ENCODE results near the gene TNIP2.

Gene TNIP2

GRCh38 chr4:2721586-2721985 lies 34.5 kb downstream of the TNIP2 start:
- DNase-seq (ENCODE audit: extremely low read depth in 1 of 2, low read depth in 1 of 2): no peak

DNA sequence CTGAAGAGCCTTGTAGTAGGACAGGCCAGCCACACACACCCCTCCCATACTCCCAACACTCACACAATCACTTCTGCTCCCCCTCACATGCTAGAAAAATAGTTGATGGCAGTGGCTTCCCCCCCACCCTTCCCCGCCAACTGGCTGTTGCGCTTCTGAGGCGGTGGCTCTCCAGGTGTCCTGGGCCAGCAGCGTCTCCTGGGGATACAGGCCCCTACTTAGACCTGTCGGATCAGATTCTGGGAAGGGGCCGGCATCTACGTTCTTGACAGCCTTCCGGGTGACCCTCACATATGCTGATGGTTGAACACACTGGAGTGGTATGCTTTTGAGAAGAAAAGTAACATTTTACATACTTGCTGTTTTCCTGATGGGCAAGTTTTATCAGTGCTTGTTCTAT lies 39.9 kb downstream of the TNIP2 start:
- DNase-seq (ENCODE audit: extremely low read depth in 1 of 2, low read depth in 1 of 2): no peak

DNA sequence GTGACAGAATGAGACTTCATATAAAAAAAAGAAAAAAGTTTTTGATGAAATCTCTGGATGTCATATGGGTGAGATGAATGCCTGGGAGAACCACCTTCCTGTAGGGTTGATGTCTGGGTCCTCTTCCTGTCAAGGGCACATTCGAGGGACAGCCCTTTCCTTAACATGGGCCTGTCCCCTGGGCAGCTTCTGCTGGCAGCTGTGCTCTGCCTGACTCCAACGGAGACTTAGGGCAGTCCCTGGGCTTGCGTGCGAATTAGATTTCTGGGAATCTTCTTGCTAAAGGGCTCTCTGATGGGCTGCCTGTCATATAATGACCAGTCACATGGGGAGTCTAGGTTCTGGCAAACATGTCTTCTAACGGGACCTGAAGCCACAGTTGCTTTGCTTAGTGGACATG lies 40.7 kb downstream of the TNIP2 start:
- no peak for DNase-seq (ENCODE audit: extremely low read depth in 1 of 2, low read depth in 1 of 2)

DNA sequence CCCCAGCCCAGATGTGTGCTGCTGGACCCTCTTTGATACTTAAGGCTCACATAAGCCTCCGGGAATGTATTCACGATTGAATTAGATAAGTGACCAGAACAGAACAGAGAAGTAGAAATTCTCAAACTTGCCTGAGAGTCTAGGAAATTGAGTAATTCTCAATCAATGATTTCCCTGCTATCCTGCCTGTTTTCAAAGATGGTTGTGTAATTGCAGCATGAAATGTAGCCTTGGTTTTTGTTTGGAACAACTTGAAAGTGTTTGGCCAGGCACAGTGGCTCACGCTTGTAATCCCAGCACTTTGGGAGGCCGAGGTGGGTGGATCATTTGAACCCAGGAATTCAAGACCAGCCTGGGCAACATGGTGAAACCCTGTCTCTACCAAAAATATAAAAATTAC lies 41.2 kb downstream of the TNIP2 start:
- no peak for DNase-seq (ENCODE audit: extremely low read depth in 1 of 2, low read depth in 1 of 2)

GRCh38 chr4:2714061-2714770 lies 41.9 kb downstream of the TNIP2 start:
- peak in 1 of 2 donors; percentile 1 for DNase-seq (ENCODE audit: extremely low read depth in 1 of 2, low read depth in 1 of 2)

- DNase-seq (ENCODE audit: extremely low read depth in 1 of 2, low read depth in 1 of 2): no peak
These were observed 42.8 kb downstream of the TNIP2 start for GRCh38 chr4:2713337-2713736.

DNA sequence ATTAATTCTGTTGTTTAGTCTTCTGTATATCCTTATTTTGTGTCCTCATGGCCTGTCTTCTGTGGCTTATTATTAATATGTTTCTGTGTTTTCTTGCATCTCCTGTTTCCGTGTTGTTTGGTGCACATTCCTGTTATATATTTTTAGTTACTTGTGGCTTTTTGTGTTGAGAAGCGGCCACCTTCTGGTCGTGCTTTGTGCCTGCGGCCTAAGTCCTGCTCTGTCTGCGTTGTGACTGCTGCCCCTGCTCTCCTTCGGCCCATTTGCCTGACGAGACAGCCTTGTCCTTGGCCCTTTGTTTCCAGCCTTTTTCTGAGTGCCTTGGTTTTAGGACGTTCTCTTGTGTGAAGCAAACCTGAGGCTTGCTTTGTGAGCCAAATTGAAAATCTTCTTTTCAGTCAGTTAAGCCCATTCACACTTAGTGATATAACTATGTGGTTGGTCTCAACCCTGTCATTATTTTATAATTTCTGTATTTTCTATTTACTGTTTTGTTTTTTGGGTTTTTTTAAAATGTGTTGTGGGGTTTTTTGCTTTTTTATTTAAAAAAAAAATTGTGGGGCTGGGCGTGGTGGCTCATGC lies 43.8 kb downstream of the TNIP2 start:
- DNase-seq (ENCODE audit: extremely low read depth in 1 of 2, low read depth in 1 of 2): no peak

GRCh38 chr4:2702770-2703169 lies 53.4 kb downstream of the TNIP2 start:
- no peak for DNase-seq (ENCODE audit: extremely low read depth in 1 of 2, low read depth in 1 of 2)

DNA sequence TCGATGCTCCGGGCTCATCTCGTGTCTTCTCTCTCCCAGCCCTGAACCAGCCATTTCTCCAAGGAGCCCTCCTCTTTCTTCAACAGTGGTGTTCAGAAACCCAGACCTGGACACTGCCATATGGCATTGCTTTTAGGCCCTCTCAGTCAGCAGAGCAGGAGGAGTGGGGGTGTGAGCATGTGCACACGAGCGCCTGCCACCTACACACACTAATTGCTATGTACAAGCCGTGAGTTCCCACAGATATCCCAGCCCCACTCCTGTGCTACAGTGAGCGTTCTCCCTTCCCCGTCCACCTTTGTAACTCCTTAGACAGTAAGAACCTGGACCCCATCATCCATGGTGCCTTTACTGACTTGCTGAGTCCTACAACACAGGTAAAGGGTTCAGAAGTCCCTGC lies 53.8 kb downstream of the TNIP2 start:
- no peak for DNase-seq (ENCODE audit: extremely low read depth in 1 of 2, low read depth in 1 of 2)

DNA sequence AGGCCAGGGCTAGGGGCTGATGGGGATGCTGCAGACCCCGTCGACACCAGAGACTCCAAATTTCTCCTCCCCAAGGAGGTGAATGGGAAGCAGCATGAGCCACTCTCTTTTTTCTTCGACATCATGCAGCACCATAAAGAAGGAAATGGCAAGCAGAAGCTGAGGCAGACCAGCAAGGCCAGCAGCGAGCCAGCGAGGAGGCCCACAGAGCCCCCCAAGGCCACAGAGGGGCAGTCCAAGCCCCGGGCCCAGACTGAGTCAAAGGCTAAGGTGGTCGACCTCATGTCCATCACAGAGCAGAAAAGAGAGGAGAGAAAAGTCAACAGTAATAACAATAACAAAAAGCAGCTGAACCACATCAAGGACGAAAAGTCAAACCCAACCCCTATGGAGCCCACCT lies 56.1 kb downstream of the TNIP2 start:
- DNase-seq (ENCODE audit: extremely low read depth in 1 of 2, low read depth in 1 of 2): no peak

- DNase-seq (ENCODE audit: extremely low read depth in 1 of 2, low read depth in 1 of 2): no peak
These were observed 56.6 kb downstream of the TNIP2 start for GRCh38 chr4:2699534-2699933.

DNA sequence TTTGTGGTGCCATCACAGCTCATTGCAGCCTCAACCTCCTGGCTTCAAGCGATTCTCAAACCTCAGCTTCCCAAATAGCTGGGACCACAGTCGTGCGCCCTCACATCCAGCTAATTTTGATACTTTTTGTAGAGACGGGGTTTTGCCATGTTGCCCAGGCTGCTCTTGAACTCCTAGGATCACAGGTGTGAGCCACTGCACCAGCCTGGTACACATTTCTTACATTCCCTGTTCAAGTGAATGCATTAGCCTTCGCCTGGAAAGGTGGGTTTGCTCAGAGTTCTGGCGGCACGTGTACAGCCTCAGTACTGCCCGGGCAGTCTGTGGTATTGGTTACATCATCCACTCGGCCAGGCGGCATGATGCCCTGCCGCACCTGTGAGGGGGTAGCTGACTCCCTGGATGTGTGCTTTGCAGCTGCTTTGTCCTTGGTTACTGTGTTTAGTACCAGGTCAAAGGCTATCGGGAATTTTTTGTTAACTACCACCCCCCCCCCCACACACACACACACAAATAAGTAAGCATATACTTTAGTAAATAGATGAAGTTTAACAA lies 57.1 kb downstream of the TNIP2 start:
- no peak for DNase-seq (ENCODE audit: extremely low read depth in 1 of 2, low read depth in 1 of 2)

DNA sequence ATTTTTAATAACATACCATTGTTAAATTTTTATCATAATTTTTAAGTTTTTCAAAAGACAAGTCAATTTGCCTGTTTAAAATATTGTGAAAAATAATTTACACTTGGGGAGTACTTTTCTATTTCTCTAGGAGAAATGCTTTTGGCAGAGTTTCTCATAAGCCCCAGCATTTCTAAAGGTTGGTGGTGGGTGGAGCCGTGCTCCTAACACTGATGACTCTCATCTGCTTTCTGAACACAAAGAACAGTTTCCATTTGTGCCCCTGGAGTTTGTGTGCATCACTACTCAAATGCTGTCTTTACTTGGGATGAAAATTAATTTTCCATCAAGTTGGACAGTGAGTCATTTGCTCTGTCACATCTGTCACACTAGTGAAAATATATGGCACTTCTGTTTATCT lies 57.6 kb downstream of the TNIP2 start:
- DNase-seq (ENCODE audit: extremely low read depth in 1 of 2, low read depth in 1 of 2): no peak

DNA sequence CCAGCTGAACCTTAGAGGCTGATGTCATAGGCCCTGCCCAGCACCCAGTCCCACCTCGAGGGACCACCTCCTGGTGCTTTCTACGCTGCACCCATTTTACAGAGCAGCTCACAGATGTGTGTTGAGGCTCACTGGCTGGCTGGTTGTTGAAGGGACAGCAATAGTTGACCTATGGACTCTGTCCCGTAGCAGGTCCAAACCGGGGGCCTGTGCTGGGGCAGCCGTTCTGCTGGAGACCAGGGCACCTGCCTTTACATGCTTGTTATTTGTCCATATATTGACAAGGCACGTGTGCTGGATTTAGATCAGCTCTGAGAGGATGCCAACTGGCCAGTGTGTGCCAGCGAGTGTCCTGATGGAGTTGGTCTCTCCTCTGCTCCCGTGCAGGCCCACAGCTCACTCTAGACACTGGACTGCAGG lies 58.1 kb downstream of the TNIP2 start:
- no peak for DNase-seq (ENCODE audit: extremely low read depth in 1 of 2, low read depth in 1 of 2)

DNA sequence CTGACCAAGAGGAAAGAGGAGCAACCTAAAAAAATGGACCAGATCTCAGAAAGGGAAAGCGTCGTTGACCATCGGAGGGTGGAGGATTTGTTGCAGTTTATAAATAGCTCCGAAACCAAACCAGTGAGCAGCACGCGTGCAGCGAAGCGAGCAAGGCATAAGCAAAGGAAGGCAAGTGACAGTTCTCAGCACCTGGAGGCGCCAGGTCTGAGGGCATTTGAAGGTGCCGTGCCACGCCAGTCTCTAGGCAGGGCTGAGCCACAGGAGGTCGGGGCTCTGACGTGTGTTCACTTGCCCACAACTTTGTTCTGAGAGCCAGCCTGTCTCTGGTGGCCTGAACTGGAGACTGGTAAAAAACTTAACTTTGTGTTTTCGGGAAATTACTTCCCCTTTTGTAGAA lies 59.7 kb downstream of the TNIP2 start:
- no peak for DNase-seq (ENCODE audit: extremely low read depth in 1 of 2, low read depth in 1 of 2)

GRCh38 chr4:2695346-2696060 lies 60.6 kb downstream of the TNIP2 start:
- DNase-seq (ENCODE audit: extremely low read depth in 1 of 2, low read depth in 1 of 2): no peak

DNA sequence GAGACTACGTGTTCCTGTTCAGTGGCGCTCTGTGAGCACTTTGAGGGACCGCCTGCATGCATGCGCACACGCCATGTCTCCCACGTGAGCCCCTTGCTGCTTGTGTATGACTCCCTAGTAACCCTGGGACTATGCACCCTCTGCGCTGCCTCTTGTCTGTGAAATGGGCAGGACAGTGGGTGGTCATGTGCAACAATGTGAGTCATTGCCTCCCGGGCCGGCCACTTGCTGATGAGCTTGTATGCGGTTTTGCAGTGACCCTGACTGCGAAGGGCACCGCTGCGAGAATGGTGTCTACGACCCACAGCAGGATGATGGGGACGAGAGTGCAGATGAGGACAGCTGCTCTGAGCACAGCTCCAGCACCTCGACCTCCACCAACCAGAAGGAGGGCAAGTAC lies 61.4 kb downstream of the TNIP2 start:
- no peak for DNase-seq (ENCODE audit: extremely low read depth in 1 of 2, low read depth in 1 of 2)

DNA sequence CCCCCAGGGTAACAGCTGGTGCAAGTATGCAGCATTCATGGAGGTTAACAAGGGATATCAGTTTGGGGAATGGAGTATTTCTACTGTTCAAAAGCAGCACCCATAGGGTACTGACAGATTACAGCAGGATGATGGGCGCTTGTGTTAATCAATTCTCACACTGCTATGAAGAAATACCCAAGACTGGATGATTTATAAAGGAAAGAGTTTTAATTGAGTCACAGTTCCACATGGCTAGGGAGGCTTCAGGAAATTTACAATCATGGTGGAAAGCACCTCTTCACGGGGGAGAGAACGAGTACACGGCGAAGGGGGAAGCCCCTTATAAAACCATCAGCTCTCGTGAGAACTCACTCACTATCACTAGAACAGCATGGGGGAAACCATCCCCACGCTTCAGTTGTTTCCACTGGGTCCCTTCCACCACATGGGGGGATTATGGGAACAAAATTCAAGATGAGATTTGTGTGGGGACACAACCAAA lies 64.1 kb downstream of the TNIP2 start:
- no peak for DNase-seq (ENCODE audit: extremely low read depth in 1 of 2, low read depth in 1 of 2)

Measured in activated CD8-positive, alpha-beta memory T cell treated with anti-CD3 and anti-CD28 coated beads for 1 hour (primary cell).